Spleen (tissue), 11 donors: ENCODE data around the gene KSR2. TPM values are rescaled to one million over a fixed set of nuclear protein-coding genes. Genes with fewer than 3 reads are reported as not detected.
"Not testable (repeated sequence)": the region's sequence is repeated elsewhere in the genome, so short reads cannot be mapped to it uniquely, and the experiment has no call there.

Experiments used
- DNase-seq: peaks from one replicate; pipeline ENCODE4 v3.0.0-alpha.2; 2020
- H3K27ac ChIP-seq, 8 donors: fragments of 200-600 bp; sonication (generic) in 7 of 8; 1 replicate in 4 of 8; 2 replicates in 4 of 8; pipeline versions ENCODE4 v1.5.0 to v1.8.0; 2016 to 2021; ENCODE audit warnings: inconsistent platforms in 4 of 8, mild to moderate bottlenecking in 4 of 8, moderate library complexity in 1 of 8
- H3K27me3 ChIP-seq, 7 donors: fragments of 200-600 bp; sonication (generic) in 6 of 7; replicated peaks in 1 of 7; 1 replicate in 4 of 7; 2 replicates in 3 of 7; pipeline versions ENCODE4 v1.5.0 to v1.8.0; 2016 to 2021; ENCODE audit warnings: inconsistent platforms in 3 of 7, mild to moderate bottlenecking in 1 of 7
- H3K36me3 ChIP-seq, 6 donors: fragments of 200-600 bp; sonication (generic) in 5 of 6; 1 replicate in 4 of 6; 2 replicates in 2 of 6; pipeline versions ENCODE4 v1.5.0 to v1.8.0; 2016 to 2021; ENCODE audit warnings: inconsistent platforms in 2 of 6
- H3K4me1 ChIP-seq, 6 donors: fragments of 200-600 bp; sonication (generic) in 5 of 6; 1 replicate in 3 of 6; 2 replicates in 3 of 6; pipeline versions ENCODE4 v1.5.0 to v1.8.0; 2016 to 2021; ENCODE audit warnings: inconsistent platforms in 3 of 6
- H3K4me3 ChIP-seq, 8 donors: fragments of 200-600 bp; sonication (generic) in 7 of 8; 1 replicate in 4 of 8; 2 replicates in 4 of 8; pipeline versions ENCODE4 v1.5.0 to v1.8.0; 2016 to 2021; ENCODE audit warnings: inconsistent platforms in 4 of 8, mild to moderate bottlenecking in 4 of 8, moderate library complexity in 2 of 8
- H3K9me3 ChIP-seq, 8 donors: fragments of 200-600 bp; sonication (generic) in 7 of 8; 1 replicate in 4 of 8; 2 replicates in 4 of 8; pipeline versions ENCODE4 v1.5.0 to v1.8.0; 2016 to 2021; ENCODE audit warnings: inconsistent platforms in 4 of 8
- POLR2A ChIP-seq, 3 donors: fragments of 450-650 bp; IDR thresholded peaks; one replicate each; pipeline ENCODE4 v1.5.1; 2017; ENCODE audit warnings: antibody characterized with exemption in 3 of 3, mild to moderate bottlenecking in 1 of 3
- POLR2AphosphoS5 ChIP-seq, 3 donors: sonication (generic); formaldehyde crosslinking; IDR thresholded peaks; one replicate each; pipeline ENCODE4 v1.5.1; 2017; ENCODE audit warnings: antibody characterized with exemption in 3 of 3
- WGBS, 5 donors: extraction: QIAGEN DNeasy Blood & Tissue Kit in 3 of 5; methylation state at CpG; one replicate each; pipeline versions ENCODE4 v1.1.5 to v1.1.7; 2013 to 2018; 5-methylcytosine and 5-hydroxymethylcytosine counted together
- intact Hi-C: fragments of 100-400 bp; cut with DNase I; formaldehyde crosslinking; loops from one replicate; pipeline ENCODE4 v1.15.0; 2023; ENCODE audit warnings: low total_unique reads
- polyA plus RNA-seq, 3 donors: library from polyadenylated mRNA; stranded (reverse); fragments of 200-250 nt; gene quantifications; one replicate each; pipeline ENCODE4 v1.2.1, GENCODE V29; 2013
- total RNA-seq, 7 donors: library from RNA; depleted of rRNA in 3 of 7; stranded (reverse); fragments of >200 nt in 3 of 7; fragmentation: NEBNext Ultra II Directional in 4 of 7; extraction: Animal tissue kit (Norgen Biotek cat#: 25700) in 4 of 7; gene quantifications; one replicate each; pipeline versions ENCODE4 v1.1.0 to v1.2.1, GENCODE V29; 2016 to 2021
- TF ChIP-seq, protein P1 (sequence below), 11 experiments: fragments of 200-600 bp in 7 of 11; fragments of 450-650 bp in 4 of 11; sonication (generic) in 4 of 11; IDR thresholded peaks in 8 of 11; conservative IDR thresholded peaks in 3 of 11; 1 replicate in 7 of 11; 2 replicates in 4 of 11; pipeline versions ENCODE4 v1.4.0 to v1.8.0; 2016 to 2021; ENCODE audit warnings: antibody characterized with exemption in 11 of 11, inconsistent platforms in 4 of 11, mild to moderate bottlenecking in 1 of 11
- donor health status: healthy with polysubstance abuse.
- donor health status: DM: no; HTN: no; CAD: no; lungs with moderate emphysema.
- donor health status: DM: no; HTN: no; CAD: no.
- donor health status: Bipolar disorder and iron deficiency.
- donor health status: healthy.
- donor health status: DM: no; HTN: no; CAD: no.
- donor health status: DM: yes; HTN: yes; CAD: no.

KSR2 gene
- total and polyA plus RNA-seq, 10 donors, result under 0.01 to 0.09 (median 0.02) TPM; not detected in 4

DNA sequence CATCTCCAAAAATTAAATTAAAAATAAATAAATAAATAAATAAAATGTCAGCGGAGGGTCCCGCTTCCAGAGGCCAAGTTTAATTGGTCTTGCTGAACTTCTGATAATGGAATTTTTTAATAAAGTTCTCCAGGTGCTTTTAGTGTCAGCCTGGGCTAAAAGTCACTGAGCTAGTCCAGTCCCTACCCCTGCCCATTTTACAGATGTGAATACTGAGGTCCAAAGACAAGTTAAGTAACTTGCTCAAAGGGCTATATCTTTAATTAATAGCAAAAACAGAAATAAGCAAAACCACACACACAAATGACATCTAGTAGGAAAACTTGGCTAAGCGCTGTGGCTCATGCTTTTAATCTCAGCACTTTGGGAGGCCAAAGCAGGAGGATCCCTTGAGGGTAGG is 42.1 kb upstream of the KSR2 start:
- 95 to 99% (median 97%) methylated on average over 3 of the region's 3 CpGs for WGBS, 5 donors
- H3K9me3 ChIP-seq, result no peaks in the 10 kb centered on the region
- H3K27ac ChIP-seq, result no peak overlapping the region
- peaks cover 0 to 3% (median 3%) of the 10 kb centered on the region in 6 donors for H3K4me1 ChIP-seq
- intact Hi-C loops, result no loop called here
- peaks cover 0 to 6% (median 0%) of the 10 kb centered on the region in 7 donors for H3K27me3 ChIP-seq
- no peak overlapping the region for H3K4me3 ChIP-seq
- TF ChIP-seq POLR2A (IDR thresholded peaks at IDR 0.05) (no peak), POLR2AphosphoS5 (IDR thresholded peaks at IDR 0.05) (no peak)
- TF ChIP-seq, protein P1, sequence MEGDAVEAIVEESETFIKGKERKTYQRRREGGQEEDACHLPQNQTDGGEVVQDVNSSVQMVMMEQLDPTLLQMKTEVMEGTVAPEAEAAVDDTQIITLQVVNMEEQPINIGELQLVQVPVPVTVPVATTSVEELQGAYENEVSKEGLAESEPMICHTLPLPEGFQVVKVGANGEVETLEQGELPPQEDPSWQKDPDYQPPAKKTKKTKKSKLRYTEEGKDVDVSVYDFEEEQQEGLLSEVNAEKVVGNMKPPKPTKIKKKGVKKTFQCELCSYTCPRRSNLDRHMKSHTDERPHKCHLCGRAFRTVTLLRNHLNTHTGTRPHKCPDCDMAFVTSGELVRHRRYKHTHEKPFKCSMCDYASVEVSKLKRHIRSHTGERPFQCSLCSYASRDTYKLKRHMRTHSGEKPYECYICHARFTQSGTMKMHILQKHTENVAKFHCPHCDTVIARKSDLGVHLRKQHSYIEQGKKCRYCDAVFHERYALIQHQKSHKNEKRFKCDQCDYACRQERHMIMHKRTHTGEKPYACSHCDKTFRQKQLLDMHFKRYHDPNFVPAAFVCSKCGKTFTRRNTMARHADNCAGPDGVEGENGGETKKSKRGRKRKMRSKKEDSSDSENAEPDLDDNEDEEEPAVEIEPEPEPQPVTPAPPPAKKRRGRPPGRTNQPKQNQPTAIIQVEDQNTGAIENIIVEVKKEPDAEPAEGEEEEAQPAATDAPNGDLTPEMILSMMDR (IDR thresholded peaks at IDR 0.05 in 8 of 11, conservative IDR thresholded peaks at IDR 0.05 in 3 of 11), result no peak
- no peak for DNase-seq
- H3K36me3 ChIP-seq, result no peaks in the 10 kb centered on the region

DNA sequence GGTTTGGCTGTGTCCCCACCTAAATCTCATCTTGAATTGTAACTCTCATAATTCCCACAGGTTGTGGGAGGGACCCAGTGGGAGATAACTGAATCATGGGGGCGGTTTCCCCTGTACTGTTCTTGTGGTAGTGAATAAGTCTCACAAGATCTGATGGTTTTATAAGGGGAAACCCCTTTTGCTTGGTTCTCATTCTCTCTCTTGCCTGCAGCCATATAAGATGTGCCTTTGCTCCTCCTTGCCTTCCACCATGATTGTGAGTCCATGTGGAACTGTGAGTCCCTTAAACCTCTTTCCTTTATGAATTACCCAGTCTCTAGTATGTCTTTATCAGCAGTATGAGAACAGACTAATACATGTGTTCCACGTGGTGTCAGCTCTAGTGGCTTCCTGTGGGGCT is 31.0 kb upstream of the KSR2 start:
- intact Hi-C loops, result not testable (repeated sequence)

DNA sequence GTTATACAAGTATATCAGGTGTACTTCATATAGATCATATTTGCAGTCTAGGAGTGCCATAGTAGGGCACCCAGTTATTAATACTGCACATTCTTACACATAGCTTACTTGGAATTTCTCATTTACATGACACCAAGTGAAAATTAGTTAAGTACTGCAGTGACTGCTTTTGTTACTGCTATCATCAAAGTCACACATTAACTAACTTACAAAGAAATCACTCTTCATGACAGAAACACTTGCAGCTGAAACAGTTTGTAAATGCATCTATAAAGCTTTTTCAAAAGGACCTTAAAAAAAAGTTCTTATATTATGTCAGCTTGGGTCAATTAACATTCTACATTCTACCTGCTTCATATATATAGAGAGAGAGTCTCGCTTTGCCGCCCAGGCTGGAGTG is 29.9 kb upstream of the KSR2 start:
- Histone ChIP-seq H3K36me3 (no peaks in the 10 kb centered on the region), H3K4me1 (no peaks in the 10 kb centered on the region), H3K27ac (no peak overlapping the region), H3K27me3 (no peaks in the 10 kb centered on the region), H3K4me3 (no peak overlapping the region), H3K9me3 (peaks cover 0 to 15% (median 6%) of the 10 kb centered on the region in 8 donors)
- DNase-seq, result no peak
- intact Hi-C loops, result no loop called here
- 79 to 98% (median 94%) methylated on average over 2 of the region's 2 CpGs for WGBS, 5 donors
- TF ChIP-seq, protein P1 (IDR thresholded peaks at IDR 0.05 in 8 of 11, conservative IDR thresholded peaks at IDR 0.05 in 3 of 11), result no peak
- TF ChIP-seq POLR2A (IDR thresholded peaks at IDR 0.05) (no peak), POLR2AphosphoS5 (IDR thresholded peaks at IDR 0.05) (no peak)

More for the DNA sequence above, 31.0 kb upstream of the KSR2 start:
- H3K27ac ChIP-seq, H3K27me3 ChIP-seq, H3K36me3 ChIP-seq, H3K4me3 ChIP-seq, DNase-seq, H3K4me1 ChIP-seq, H3K9me3 ChIP-seq: not testable (repeated sequence)
- 50 to 64% (median 63%) methylated on average over 2 of the region's 2 CpGs for WGBS, 5 donors

DNA sequence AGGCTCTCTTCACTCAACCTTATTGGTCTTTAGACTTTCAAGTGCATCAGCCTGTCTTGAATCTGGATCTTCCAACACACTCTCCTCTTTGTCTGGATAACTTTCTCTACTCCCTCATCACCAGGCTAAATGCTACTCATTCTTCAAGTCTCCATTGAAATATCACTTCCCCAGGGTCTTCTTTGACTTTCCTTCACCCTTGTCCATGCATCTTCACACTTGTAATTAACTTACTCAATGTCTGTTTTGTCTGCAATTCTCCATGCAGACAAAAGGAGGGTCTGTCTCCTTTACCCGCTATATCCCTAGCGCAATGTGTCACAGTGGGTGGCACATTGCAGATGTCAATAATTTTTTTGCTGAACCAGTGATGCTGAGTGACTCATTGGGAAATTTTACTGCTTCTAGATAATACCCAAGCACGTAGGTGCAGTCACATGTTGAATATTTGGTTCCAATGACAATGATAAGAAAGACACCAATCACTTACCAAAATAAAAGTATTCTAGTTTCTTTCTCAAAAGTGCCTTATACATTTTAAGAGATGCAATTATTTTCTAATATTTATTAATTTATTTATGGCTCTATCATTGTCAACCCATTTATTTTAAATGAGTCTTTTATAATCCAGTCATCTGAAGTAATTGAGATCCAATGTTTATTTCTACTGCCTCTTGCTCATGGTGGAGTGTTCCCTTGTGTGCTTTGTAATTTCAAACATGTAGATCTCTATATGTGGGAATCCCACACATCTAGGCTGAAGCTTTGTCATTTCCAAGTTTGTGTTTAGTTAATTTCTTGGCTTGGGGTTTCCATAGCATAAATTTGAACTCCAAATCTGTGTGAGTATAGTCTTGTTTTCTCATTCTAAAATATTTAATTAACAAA is 26.0 kb upstream of the KSR2 start:
- intact Hi-C loops, result no loop called here
- no peak for TF ChIP-seq POLR2A (IDR thresholded peaks at IDR 0.05)
- TF ChIP-seq POLR2AphosphoS5 (IDR thresholded peaks at IDR 0.05), result no peak
- TF ChIP-seq, protein P1 (IDR thresholded peaks at IDR 0.05 in 8 of 11, conservative IDR thresholded peaks at IDR 0.05 in 3 of 11), result no peak
- peaks cover 0 to 3% (median 0%) of the 10 kb centered on the region in 7 donors for H3K27me3 ChIP-seq
- H3K4me3 ChIP-seq, result no peak overlapping the region
- no peak overlapping the region for H3K27ac ChIP-seq
- H3K4me1 ChIP-seq, result no peaks in the 10 kb centered on the region
- no peak for DNase-seq
- WGBS, 5 donors, result 73 to 84% (median 78%) methylated on average over 3 of the region's 3 CpGs
- no peaks in the 10 kb centered on the region for H3K36me3 ChIP-seq
- peaks cover 0 to 15% (median 6%) of the 10 kb centered on the region in 8 donors for H3K9me3 ChIP-seq
